GM19438 (cell line): Measurements from ENCODE around the gene CCDC196.
"Not testable (repeated sequence)": the region's sequence is repeated elsewhere in the genome, so short reads cannot be mapped to it uniquely, and the experiment has no call there.

ENCODE experiments used
- ATAC-seq: cut with Tn5 transposase; IDR thresholded peaks from one replicate; pipeline ENCODE4 v1.9.1; 2021; ENCODE audit warnings: low read depth; ENCODE audit not compliant: unreplicated experiment

Gene CCDC196

DNA sequence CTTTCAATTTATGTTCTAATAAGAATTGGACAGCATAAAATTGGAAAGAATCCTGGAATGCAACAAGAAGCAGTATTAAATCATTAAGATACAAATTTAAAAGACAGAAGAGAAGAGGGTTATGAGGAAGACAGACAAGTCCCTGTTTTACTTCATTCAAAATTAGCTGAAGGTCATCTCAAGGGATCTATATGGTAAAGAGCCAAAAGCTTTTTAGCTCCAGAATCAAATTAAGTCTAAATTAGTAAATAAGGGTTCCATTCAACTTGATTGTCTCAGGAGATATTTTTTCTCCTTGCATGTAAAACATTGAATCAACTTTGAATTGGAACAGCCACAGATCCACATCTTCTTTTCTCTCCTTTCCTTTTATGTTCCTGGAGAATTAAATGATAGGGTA is 7.6 kb downstream of the CCDC196 start:
- no peak for ATAC-seq

- peak; percentile 86 for ATAC-seq
Observed at GRCh38 chr14:66495218-66496098, 9.3 kb downstream of the CCDC196 start.

GRCh38 chr14:66496188-66496807 is 10.1 kb downstream of the CCDC196 start:
- no peak for ATAC-seq

- ATAC-seq = no peak
Observed at GRCh38 chr14:66496911-66497310, 10.7 kb downstream of the CCDC196 start.

DNA sequence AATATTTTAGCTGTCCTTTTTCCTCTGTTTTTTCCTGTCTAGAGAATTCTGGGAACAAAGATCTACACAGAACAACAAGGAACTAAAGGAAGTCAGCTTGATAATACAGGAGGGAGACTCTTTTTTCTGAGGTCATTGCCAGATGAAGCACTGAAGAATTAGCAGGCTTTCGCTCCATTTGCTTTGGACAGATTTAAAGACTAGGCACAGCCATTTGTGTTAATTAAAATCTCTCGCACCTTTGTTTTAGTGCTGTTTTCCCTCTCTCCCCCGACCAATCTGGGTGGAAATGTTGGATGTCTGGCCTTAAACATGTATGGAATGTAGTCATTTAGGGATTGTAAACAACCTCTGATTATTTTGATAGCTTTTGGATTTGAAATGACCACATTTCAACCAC is 12.1 kb downstream of the CCDC196 start:
- no peak for ATAC-seq

GRCh38 chr14:66501592-66501991 is 15.4 kb downstream of the CCDC196 start:
- ATAC-seq = no peak

GRCh38 chr14:66502836-66503235 is 16.7 kb downstream of the CCDC196 start:
- not testable (repeated sequence) for ATAC-seq

GRCh38 chr14:66503532-66503931 is 17.4 kb downstream of the CCDC196 start:
- no peak for ATAC-seq

- peak; percentile 14 for ATAC-seq
Observed at GRCh38 chr14:66507181-66507721, 21.1 kb downstream of the CCDC196 start.

GRCh38 chr14:66507722-66508546 is 21.8 kb downstream of the CCDC196 start, which contains the start of gene GPHN:
GPHN (plus strand) TSS chr14:66508147.
- peak; percentile 86 for ATAC-seq

GRCh38 chr14:66508547-66508845 is 22.3 kb downstream of the CCDC196 start:
- ATAC-seq = no peak

DNA sequence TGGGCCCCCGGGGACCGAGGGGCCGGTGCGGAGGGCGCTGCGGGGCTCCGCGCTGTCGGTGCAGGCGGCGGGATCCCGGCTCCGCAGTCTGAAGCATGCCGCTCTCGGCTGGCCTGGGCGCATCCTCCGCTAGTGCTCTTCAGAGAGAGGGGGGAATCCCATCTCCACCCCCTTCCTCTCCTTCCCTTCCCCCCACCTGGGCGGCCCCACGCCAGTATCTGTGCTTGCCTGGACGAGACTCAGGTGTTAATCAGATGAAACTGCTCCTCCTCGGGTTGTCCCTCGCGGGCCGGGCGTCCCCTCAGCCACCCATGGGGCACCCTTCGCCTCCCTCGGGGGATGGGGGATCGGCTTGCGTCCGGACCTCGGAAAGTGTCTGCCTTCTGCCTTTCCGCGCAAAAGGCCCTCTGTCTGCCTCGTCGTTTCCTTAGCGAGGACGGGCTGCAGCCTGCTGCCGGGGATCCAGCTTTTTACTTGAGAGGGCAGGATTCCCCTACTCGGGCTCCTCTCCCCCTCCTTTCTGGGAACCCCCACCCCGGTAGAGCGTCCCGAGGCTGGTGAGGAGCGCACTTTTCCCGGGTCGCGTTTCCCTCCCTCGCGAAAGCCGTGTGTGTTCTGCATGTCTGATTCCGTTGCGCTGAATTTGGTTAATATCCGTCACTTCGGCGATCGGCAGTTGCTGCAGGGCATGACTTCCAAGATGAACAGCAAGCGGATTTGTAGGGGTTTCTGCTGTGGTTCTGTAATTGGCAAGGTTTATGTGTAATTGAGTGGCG is 22.9 kb downstream of the CCDC196 start:
- ATAC-seq = no peak

DNA sequence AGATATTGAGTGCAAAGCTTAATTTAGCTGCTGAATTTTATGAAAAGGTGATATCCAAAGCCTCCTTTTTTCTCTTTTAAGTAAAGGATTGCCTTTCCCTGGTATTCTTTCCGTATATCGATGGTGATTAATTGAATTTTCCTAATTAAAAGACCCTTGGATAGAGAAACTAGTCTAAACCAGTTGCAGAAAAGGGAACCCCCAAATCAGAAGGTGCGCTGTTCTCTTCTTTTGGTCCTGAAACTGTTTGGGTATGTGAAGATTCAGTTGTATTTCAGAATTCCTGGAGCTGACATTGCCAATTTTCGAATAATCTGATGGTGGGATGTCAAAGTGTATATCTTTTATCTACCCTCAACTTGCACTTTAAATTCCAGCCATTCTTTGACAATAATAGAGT is 23.7 kb downstream of the CCDC196 start:
- no peak for ATAC-seq

GRCh38 chr14:66511849-66512248 is 25.7 kb downstream of the CCDC196 start:
- ATAC-seq = no peak

DNA sequence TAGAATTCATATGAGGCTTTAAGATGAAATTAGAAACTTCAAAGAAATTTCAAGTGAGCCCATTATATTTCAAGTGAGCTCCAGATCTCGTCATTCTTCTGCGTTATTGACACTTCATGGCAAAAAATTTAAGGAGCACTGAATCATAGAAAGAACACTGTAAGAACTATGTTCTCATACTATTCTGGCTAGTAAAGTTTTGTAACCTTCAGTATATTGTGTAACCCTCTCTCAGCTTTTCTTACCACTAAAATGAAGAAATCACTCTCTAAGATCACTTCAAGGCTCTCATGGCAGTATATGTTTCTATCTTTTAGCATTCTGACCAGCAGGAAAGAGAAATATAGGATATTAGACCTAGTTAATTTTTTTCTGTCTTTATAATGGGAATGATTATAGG is 28.0 kb downstream of the CCDC196 start:
- ATAC-seq = no peak

GRCh38 chr14:66530526-66530925 is 44.4 kb downstream of the CCDC196 start:
- ATAC-seq = no peak

DNA sequence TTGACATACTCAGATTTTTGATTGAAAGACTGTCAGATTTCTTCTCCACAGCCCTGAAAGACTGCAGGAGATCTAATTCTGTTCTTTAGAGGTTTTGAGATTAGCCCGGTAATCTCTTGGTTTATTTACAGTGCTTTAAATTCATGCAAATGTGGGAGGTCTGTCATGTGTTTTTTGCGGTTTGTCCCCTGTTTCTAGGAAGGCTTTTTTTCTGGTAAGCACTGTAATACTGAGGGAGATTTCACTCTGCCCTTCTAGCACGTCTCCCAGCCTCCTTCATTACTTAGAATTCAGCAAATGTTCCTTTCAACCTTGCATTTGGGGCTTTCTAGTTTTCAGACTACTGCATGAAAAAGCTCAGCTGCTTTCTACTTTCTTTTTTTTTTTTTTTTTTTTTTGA is 52.9 kb downstream of the CCDC196 start:
- ATAC-seq = no peak

DNA sequence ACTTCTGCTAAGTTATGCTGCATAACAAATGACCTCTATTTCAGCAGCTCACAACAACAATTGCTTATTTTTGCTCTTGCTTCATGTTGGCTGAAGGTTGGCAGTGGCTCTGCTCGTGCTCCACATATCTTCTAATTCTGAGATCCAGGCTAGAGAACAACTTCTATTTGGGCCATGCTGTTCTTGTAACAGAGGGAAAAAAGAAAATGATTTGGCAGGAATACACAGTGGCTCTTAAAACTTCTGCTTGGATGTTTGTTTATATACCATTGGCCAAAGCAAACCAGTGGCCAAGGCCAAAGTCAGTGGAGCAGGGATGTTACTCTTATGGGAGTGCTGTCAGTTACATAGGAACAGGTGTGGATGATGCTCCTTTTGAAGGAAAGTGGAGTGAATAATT is 53.9 kb downstream of the CCDC196 start:
- ATAC-seq = no peak

GRCh38 chr14:66541627-66542026 is 55.5 kb downstream of the CCDC196 start:
- no peak for ATAC-seq

GRCh38 chr14:66543996-66544395 is 57.8 kb downstream of the CCDC196 start:
- ATAC-seq = no peak
